GM19467 (cell line): ENCODE data around the gene COX4I2.
"Not testable (repeated sequence)": the region's sequence is repeated elsewhere in the genome, so short reads cannot be mapped to it uniquely, and the experiment has no call there.

ENCODE experiments used
- ATAC-seq: cut with Tn5 transposase; IDR thresholded peaks from one replicate; pipeline ENCODE4 v1.9.1; 2021; ENCODE audit warnings: mild to moderate bottlenecking, moderate library complexity; ENCODE audit not compliant: unreplicated experiment

COX4I2 gene

GRCh38 chr20:31648104-31648503 lies 10.4 kb downstream of the COX4I2 start:
- not testable (repeated sequence) for ATAC-seq

DNA sequence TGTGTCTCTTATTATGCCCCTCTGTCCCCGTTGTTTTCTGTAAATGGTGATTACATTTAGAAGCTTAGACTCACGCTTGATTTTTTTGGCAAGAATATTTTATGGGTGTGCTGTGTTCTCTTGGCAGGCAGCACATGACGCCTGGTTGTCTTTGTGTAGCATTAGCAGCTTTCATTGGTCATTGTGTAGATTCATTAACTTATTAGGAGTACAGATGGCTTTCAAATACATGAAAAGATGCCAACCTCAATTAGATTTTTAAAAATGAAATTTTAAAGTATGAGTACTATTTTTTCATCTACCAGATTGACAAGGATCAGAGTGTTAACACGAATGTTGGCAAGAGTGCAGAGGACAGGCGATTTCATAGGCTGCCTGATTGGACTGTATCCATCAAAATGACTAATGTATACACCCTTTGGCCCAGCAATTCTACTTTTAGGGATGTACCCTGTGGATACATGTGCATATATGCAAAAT lies 15.2 kb downstream of the COX4I2 start:
- ATAC-seq = no peak

DNA sequence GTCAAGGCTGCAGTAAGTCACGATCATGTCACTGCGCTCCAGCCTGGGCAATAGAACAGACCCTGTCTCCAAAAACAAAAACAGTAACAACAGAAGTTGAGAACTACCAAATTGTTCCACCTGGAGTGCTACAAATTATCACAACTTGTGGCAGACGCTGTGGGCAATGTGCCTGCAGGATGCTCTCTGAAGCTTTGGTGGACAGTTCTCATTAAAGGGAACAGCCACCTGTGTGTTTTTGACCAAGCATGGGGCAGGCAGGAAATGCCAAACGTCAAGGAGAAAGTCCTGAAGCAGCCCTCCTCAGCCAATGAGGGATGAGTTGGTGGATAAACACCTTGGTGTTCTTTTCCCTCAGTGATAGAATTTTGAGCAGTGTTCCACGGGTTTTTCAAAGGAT lies 15.8 kb downstream of the COX4I2 start:
- no peak for ATAC-seq

- no peak for ATAC-seq
Observed at GRCh38 chr20:31654534-31654933, 16.8 kb downstream of the COX4I2 start.

DNA sequence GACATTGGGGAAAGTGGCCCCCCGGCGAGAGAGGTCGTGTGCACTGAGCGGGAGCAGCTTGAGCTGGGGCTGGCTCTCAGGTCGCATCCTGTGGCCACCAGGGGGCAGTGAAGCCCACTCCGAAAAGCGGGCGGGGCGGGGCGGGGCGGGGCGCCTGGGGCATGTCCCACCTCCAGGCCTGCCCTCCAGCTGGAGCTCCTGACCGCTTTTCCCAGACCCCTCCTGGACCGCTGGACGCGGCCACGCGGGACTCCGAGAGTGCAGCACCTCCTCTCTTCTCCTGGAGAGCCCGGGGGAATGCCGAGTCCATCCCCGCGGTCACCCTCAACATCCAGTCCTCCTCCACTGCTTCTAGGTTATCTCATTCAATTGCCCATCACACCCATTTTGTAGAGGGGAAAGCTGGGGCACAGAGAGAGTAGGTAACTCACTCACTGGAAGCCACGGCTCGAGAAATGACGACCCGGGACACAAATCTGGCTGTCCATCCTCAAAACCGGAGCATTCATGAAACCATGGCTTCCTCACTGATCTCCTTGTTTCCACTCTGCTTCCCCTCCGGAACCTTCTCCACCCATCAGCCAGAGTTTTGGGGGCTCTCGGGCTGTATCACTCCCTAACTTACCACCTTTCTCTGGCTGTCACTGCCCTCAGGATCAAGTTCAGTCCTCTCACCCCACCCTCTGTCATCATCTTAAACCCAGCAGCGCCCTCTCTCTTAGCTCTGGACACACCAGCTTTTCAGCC lies 24.1 kb downstream of the COX4I2 start:
- peak; percentile 60 for ATAC-seq

- ATAC-seq = no peak
Observed at GRCh38 chr20:31662372-31662854, 24.7 kb downstream of the COX4I2 start.

DNA sequence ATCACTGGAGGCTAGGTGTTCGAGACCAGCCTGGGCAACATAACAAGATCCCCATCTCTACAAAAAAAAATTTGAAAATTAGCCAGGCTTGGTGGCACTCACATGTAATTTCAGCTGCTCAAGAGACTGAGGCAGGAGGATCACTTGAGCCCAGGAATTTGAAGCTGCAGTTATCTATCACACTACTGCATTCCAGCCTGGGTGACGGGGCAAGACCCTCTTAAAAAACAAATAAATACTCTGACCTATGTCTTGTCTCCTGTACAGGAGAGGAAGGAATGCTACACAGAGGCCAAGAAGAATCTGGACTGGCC lies 25.8 kb downstream of the COX4I2 start:
- ATAC-seq = no peak

GRCh38 chr20:31663838-31664695 lies 26.4 kb downstream of the COX4I2 start:
- ATAC-seq = no peak

DNA sequence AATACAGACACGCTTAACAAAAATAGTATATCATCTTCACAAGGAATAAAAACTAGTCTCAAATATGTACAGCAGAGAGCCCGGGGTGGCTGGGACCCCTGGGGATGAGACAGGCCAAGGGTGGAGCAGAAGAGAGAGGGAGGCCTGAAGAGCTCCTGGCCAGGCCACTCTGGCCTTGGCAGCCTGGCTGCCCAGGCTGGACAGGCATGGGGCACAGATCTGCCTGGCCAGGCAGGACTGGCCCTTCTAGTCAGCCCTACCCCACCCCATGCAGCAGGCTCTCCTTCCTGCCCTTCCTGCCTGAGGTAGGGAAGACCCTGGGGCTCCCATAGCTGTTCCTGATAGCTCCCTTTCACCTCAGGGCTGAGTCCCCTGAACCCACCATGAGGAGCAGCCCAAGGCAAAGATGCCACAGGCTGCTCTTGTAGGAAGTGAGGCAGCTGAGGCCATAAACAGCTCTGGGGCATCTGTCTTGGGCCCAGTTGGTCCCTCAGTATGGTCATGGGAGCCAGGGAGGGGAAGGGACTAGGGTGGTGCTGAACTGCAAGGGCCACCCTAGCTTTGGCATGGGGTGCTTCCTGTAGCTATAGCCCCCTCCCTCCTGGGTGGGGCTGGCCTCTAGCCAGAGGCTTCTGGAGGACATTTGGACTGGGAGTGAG lies 27.1 kb downstream of the COX4I2 start:
- ATAC-seq = no peak

DNA sequence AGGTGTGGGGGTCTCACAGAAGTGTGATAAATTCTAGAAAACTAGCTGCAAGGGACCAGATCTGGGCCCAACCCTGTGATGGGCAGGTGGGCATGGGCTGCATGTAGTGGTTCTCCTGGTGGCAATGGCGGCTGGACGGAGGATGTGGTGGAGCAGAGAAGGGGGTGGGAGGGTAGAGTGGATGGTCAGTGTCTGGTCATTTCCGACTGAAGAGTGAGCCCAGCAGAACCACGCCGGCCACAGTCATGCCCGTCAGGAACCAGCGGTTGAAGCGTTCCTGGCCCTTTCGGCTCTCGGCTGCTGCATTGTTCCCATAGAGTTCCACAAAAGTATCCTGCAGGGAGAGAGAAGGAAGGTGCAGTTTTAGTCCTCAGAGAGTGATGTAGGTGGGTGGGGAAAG lies 28.0 kb downstream of the COX4I2 start:
- ATAC-seq = no peak

DNA sequence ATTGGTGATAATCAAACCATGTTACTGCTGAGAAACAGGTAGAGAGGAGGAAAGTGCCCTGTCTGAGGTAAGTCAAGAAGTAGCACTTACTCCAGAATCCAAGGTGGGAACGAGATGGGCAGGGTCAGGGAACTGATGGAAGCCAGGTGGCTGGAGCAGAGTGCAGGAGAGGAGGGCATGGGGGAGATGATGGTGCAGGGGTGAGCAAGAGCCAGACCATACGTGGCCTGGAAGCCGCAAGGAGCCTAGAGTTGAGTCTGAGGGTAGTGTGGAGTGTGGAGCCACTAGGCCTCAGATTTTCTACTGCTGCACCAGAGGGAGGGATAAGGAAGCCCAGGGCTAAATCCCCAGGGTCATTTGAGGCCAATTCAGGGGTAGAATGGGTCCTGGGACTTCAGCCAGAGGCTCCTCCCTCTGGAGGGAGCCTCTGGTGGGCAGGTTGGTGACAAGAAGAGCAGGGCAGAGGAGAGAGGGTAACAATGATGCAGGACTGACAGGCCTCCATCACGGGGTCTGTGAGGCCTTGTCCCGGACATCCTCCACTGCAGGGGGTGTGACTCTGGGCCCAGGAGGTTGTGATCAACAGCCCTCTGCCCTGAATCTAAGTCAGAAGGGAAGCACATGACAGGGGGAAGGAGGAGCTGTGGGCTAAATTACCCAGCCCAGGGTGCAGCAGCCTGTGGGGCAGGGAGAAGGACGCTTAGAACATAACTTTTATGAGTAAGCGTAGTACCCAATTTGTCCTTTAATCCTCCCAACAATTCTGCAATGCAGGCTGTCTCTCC lies 28.7 kb downstream of the COX4I2 start:
- no peak for ATAC-seq

DNA sequence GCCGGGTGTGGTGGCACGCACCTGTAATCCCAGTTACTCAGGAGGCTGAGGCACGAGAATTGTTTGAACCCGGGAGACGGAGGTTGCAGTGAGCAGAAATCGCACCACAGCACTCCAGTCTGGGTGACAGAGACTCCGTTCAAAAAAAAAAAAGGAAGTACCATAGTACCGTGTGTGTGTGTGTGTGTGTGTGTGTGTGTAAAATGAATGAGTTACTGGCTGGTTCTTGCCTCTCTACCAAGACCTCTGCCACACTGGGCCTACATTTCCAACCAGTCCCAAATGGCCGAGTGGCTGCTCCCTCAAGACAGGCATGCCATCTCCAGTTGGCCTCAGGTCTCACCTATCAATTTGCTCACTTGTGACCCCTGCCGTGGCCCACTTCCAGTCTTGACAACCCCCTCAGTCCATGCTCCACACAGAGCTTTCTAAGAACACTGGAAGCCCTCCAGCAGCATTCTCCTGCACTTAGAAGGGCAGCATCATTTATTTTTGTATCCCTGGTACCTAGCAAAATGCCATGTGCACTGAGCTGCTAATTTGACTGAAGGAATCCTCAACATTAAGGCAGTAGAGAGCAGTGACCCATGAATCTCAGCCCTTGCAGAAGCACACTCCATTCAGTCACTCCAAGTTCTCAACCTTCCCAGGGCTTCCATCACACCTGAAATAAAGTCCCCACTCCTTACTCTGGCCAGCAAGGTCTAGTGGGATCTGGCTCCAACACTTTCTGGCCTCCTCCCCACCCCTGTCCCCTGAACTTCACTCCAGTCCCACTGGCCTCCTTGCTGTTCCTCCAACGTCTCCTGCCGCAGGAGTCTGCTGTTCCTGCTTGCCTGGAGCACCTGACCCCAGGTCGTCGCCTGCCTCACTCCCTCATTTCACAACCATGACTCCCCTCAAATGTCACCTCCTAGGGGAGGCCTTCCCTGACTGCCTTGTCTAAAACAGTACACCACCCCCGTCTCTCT lies 29.9 kb downstream of the COX4I2 start:
- no peak for ATAC-seq

DNA sequence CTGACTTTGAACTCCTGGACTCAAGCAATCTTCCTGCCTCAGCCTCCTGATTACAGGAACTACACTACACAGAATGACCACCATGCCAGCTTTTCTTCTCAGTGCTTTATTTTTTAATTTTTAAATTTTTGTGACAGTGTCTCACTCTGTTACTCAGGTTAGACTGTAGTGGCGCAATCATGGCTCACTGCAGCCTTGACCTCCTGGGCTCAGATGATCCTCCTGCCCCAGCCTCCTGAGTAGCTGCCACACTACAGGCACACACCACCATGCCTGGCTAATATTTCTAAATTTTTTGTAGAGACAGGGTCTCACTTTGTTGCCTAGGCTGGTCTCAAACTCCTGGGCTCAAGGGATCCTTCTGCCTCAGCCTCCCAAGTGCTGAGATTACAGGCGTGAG lies 31.2 kb downstream of the COX4I2 start:
- ATAC-seq = not testable (repeated sequence)

DNA sequence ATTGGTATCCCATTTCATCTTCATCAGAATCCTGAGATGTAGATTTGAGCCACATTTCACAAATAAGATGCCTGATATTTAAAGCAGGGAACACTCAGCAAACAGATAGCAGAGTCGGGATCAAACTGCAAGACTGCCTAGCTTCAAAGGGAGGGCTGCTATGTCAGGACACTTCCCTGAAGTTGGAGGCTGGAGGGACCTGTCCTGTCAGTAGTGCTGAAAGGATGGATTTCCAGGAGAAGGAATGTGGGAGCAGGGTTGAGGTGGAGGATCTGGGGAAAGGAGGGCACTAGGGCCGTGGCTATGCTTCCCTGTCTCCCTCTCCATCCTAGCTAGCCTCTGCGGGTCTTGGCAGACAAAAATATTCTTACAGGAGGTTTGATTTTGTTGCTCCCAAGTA lies 32.2 kb downstream of the COX4I2 start:
- ATAC-seq = no peak

DNA sequence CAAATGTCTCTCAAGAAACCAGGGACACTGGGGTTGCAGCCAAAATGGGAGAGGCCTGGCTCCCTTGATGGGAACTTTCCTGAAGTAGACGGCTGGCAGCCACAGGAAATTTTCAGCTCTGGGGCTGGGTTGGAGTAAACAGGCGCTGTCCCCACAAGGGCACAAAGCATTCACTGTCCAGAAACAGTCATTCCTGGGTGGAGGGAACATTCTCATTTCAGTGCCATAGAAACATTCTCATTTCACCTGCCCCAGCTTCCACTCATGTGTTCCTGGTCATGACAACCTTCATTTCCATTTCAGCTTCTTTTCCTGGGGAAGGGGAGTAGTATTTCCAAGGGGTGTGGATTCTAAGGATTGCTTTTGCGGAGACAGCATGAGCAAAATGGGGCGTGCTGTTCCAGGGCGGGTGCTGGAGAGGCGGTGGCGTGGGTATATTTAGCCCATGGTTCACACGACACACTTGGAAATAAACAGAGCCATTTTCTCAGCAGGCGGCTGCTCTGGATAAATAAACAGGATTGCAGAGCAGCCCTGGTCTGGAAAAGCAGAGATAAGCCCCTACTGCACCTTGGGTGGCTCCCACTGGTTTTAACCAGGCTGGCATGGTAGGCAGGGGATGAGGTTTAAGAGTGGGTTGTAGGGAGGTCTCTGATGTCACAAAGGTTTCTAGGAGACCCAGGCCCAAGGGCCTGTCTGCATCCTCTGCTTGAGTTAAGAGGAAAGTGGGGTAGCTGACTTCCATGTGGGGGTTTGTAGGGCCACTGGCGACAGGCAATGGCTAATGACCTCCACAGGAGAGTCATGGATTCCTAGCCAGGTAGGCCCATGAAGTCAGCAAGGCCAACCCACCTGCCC lies 32.9 kb downstream of the COX4I2 start:
- no peak for ATAC-seq

DNA sequence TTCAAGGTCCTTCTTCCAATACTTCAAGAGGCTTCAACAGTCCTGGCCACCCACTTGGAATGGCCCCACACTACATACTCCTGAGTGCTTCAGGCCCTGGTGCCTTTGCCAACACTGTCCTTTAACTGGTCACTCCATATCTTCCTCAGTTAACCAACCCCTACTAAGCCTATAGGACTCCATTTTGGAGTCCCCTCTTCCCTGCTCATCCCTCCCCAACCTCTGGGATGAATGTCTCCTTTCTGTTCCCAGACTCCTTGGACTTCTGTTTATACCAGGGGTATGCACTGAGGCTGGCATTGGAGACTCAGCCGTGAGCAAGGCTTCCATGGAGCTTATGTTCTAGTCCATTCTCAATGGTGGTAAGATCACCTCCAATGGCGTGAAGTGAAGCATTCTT lies 33.6 kb downstream of the COX4I2 start:
- no peak for ATAC-seq

- ATAC-seq = no peak
Observed at GRCh38 chr20:31673435-31673834, 35.7 kb downstream of the COX4I2 start.

DNA sequence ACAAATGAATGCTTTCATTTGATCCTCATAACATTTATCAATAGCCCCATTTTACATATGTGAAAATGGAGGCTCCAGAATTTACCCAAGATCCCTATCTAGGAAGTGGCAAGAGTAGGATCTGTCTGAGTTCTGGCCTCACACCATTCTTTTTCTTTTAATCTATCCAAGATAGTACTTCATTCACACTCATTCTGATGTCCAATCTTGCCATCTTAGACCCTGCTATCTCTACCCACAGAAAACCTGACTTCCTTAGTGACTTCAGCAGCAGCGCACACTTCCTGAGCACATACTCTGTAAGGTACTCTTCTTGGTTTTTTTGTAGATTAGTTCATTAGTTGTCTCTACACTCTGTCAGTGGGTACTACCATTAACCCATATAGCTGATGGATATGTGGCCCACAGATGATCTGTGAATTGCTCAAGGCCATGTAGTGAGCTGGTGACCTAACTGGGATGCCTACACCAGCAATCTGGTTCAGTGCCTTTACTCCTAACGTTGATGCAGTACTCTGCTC lies 36.3 kb downstream of the COX4I2 start:
- no peak for ATAC-seq
